Measurements from ENCODE around the gene LMNTD2.

Gene LMNTD2

GRCh38 chr11:535519-536454 is 24.8 kb downstream of the LMNTD2 start, which contains the start of gene HRAS:
Gene HRAS, minus strand, starts transcription at chr11:535576.
- peak; percentile 96 for DNase-seq (ENCODE audit: low read depth)
- peak within 1 kb of the TSS; percentile 76 for H3K4me3 ChIP-seq (ENCODE audit: low read length)
- TF ChIP-seq CTCF (IDR thresholded peaks at IDR 0.05; ENCODE audit: insufficient read depth, low read depth, low read length, missing control alignments) = no peak

- peak overlapping the region; percentile 76 for H3K4me3 ChIP-seq (ENCODE audit: low read length)
- TF ChIP-seq CTCF (IDR thresholded peaks at IDR 0.05; ENCODE audit: insufficient read depth, low read depth, low read length, missing control alignments) = no peak
- no peak for DNase-seq (ENCODE audit: low read depth)
Measured at GRCh38 chr11:535210-535518, 25.4 kb downstream of the LMNTD2 start.

GRCh38 chr11:534396-535209 is 25.9 kb downstream of the LMNTD2 start:
- TF ChIP-seq CTCF (IDR thresholded peaks at IDR 0.05; ENCODE audit: insufficient read depth, low read depth, low read length, missing control alignments) = no peak
- H3K4me3 ChIP-seq (ENCODE audit: low read length) = peak overlapping the region; percentile 76
- peak; percentile 97 for DNase-seq (ENCODE audit: low read depth)

GRCh38 chr11:533586-534395 is 26.7 kb downstream of the LMNTD2 start:
- peak overlapping the region; percentile 76 for H3K4me3 ChIP-seq (ENCODE audit: low read length)
- no peak for TF ChIP-seq CTCF (IDR thresholded peaks at IDR 0.05; ENCODE audit: insufficient read depth, low read depth, low read length, missing control alignments)
- DNase-seq (ENCODE audit: low read depth) = no peak

- no peak overlapping the region for H3K4me3 ChIP-seq (ENCODE audit: low read length)
- TF ChIP-seq CTCF (IDR thresholded peaks at IDR 0.05; ENCODE audit: insufficient read depth, low read depth, low read length, missing control alignments) = no peak
- DNase-seq (ENCODE audit: low read depth) = no peak
Measured at GRCh38 chr11:532986-533585, 27.5 kb downstream of the LMNTD2 start.

GRCh38 chr11:532527-532985 is 28.0 kb downstream of the LMNTD2 start:
- no peak for DNase-seq (ENCODE audit: low read depth)
- no peak overlapping the region for H3K4me3 ChIP-seq (ENCODE audit: low read length)
- no peak for TF ChIP-seq CTCF (IDR thresholded peaks at IDR 0.05; ENCODE audit: insufficient read depth, low read depth, low read length, missing control alignments)
